H9 (cell line): ENCODE measurements around the gene GLCCI1. TPM values are rescaled to one million over a fixed set of nuclear protein-coding genes. Genes with fewer than 3 reads are reported as not detected.

Experiments used
- DNase-seq: peaks from one replicate; pipeline ENCODE4 v3.0.0-alpha.2; 2017
- H2AFZ ChIP-seq: one replicate; pipeline ENCODE4 v1.6.1; 2013; ENCODE audit warnings: mild to moderate bottlenecking, low read length, control low read depth, moderate library complexity
- H2AK5ac ChIP-seq: 2 replicates; pipeline ENCODE4 v1.6.1; 2013; ENCODE audit warnings: low read length, control low read depth, mixed read lengths; ENCODE audit not compliant: insufficient read length
- H2BK120ac ChIP-seq: one replicate; pipeline ENCODE4 v1.6.1; 2013; ENCODE audit warnings: low read depth, mild to moderate bottlenecking, low read length, control low read depth, inconsistent platforms; ENCODE audit not compliant: poor library complexity, severe bottlenecking
- H2BK12ac ChIP-seq: 2 replicates; pipeline ENCODE4 v1.6.1; 2013; ENCODE audit warnings: low read length, control low read depth, mixed read lengths, low read depth; ENCODE audit not compliant: insufficient read length
- H2BK15ac ChIP-seq: 2 replicates; pipeline ENCODE4 v1.6.1; 2013; ENCODE audit warnings: low read depth, low read length, control low read depth
- H2BK20ac ChIP-seq: one replicate; pipeline ENCODE4 v1.6.1; 2013; ENCODE audit warnings: low read depth, mild to moderate bottlenecking, low read length, control low read depth, inconsistent platforms; ENCODE audit not compliant: poor library complexity, severe bottlenecking
- H2BK5ac ChIP-seq: 2 replicates; pipeline ENCODE4 v1.6.1; 2013; ENCODE audit warnings: low read length, control low read depth, mixed read lengths; ENCODE audit not compliant: insufficient read length
- H3K14ac ChIP-seq: 2 replicates; pipeline ENCODE4 v1.6.1; 2013; ENCODE audit warnings: low read length, control low read depth; ENCODE audit not compliant: insufficient read depth
- H3K18ac ChIP-seq: 2 replicates; pipeline ENCODE4 v1.6.1; 2013; ENCODE audit warnings: low read depth, mild to moderate bottlenecking, mixed read lengths, low read length, control low read depth; ENCODE audit not compliant: insufficient read length
- H3K23ac ChIP-seq: 2 replicates; pipeline ENCODE4 v1.6.1; 2013; ENCODE audit warnings: low read length, control low read depth, mixed read lengths, low read depth; ENCODE audit not compliant: insufficient read length
- H3K23me2 ChIP-seq: 2 replicates; pipeline ENCODE4 v1.6.1; 2013; ENCODE audit warnings: low read depth, mild to moderate bottlenecking, mixed read lengths, low read length, control low read depth; ENCODE audit not compliant: insufficient read length, poor library complexity, severe bottlenecking
- H3K27ac ChIP-seq: 2 replicates; pipeline ENCODE4 v1.5.1; 2013; ENCODE audit warnings: low read length, control low read depth, mixed read lengths, low read depth; ENCODE audit not compliant: insufficient read length
- H3K27me3 ChIP-seq: 2 replicates; pipeline ENCODE4 v1.6.1; 2013; ENCODE audit warnings: low read length, control low read depth, inconsistent platforms; ENCODE audit not compliant: insufficient read depth
- H3K4ac ChIP-seq: 2 replicates; pipeline ENCODE4 v1.6.1; 2013; ENCODE audit warnings: low read depth, mild to moderate bottlenecking, control low read depth, inconsistent platforms, low read length, moderate library complexity
- H3K4me1 ChIP-seq: 2 replicates; pipeline ENCODE4 v1.6.1; 2013; ENCODE audit warnings: low read length, control low read depth, inconsistent platforms; ENCODE audit not compliant: insufficient read depth
- H3K4me2 ChIP-seq: 2 replicates; pipeline ENCODE4 v1.6.1; 2013; ENCODE audit warnings: low read length, control low read depth, mixed read lengths; ENCODE audit not compliant: insufficient read length, insufficient read depth
- H3K56ac ChIP-seq: 2 replicates; pipeline ENCODE4 v1.6.1; 2013; ENCODE audit warnings: low read depth, mild to moderate bottlenecking, mixed read lengths, low read length, control low read depth; ENCODE audit not compliant: insufficient read length
- H3K79me1 ChIP-seq: 2 replicates; pipeline ENCODE4 v1.6.1; 2013; ENCODE audit warnings: low read depth, mild to moderate bottlenecking, moderate library complexity, low read length, control low read depth, inconsistent platforms; ENCODE audit not compliant: insufficient read depth, poor library complexity, severe bottlenecking
- H3K79me2 ChIP-seq: 2 replicates; pipeline ENCODE4 v1.6.1; 2013; ENCODE audit warnings: low read length, control low read depth, inconsistent platforms; ENCODE audit not compliant: insufficient read depth
- H3K9ac ChIP-seq: 2 replicates; pipeline ENCODE4 v1.6.1; 2013; ENCODE audit warnings: low read length, control low read depth, mixed read lengths; ENCODE audit not compliant: insufficient read length; ENCODE audit errors: extremely low read depth
- H3K9me3 ChIP-seq: one replicate; pipeline ENCODE4 v1.6.1; 2013; ENCODE audit warnings: low read depth, low read length, inconsistent platforms; ENCODE audit not compliant: control insufficient read depth
- H3T11ph ChIP-seq: one replicate; pipeline ENCODE4 v1.6.1; 2013; ENCODE audit warnings: mild to moderate bottlenecking, low read length, control low read depth, inconsistent platforms
- H4K20me1 ChIP-seq: one replicate; pipeline ENCODE4 v1.6.1; 2013; ENCODE audit not compliant: control insufficient read depth, insufficient read length, insufficient read depth
- H4K5ac ChIP-seq: 2 replicates; pipeline ENCODE4 v1.6.1; 2013; ENCODE audit warnings: low read depth, mild to moderate bottlenecking, mixed read lengths, low read length, control low read depth; ENCODE audit not compliant: insufficient read length
- H4K8ac ChIP-seq: replicated peaks from 2 replicates; pipeline ENCODE4 v1.6.1; 2013; ENCODE audit warnings: low read length, control low read depth, mixed read lengths, low read depth; ENCODE audit not compliant: insufficient read length
- H4K91ac ChIP-seq: 2 replicates; pipeline ENCODE4 v1.6.1; 2013; ENCODE audit warnings: low read depth, mild to moderate bottlenecking, moderate library complexity, mixed read lengths, low read length, control low read depth; ENCODE audit not compliant: insufficient read length
- H3K27ac Mint-ChIP-seq, 3 experiments: 2 replicates in 2 of 3; 3 replicates in 1 of 3; pipeline ENCODE4 v1.8.0; 2020 to 2021; ENCODE audit warnings: mixed read lengths in 3 of 3, mild to moderate bottlenecking in 1 of 3, moderate library complexity in 1 of 3
- H3K27me3 Mint-ChIP-seq: 2 replicates; pipeline ENCODE4 v1.8.0; 2021; ENCODE audit warnings: low read depth, mild to moderate bottlenecking, moderate library complexity, mixed read lengths
- H3K36me3 Mint-ChIP-seq, 3 experiments: 2 replicates in 2 of 3; 3 replicates in 1 of 3; pipeline ENCODE4 v1.8.0; 2020 to 2021; ENCODE audit warnings: low read depth in 3 of 3, mixed read lengths in 3 of 3; ENCODE audit not compliant: insufficient read depth in 1 of 3
- H3K4me1 Mint-ChIP-seq, 2 experiments: 2 replicates each; pipeline ENCODE4 v1.8.0; 2020; ENCODE audit warnings: mixed read lengths in 2 of 2
- H3K4me3 Mint-ChIP-seq, 2 experiments: 2 replicates in 1 of 2; 3 replicates in 1 of 2; pipeline ENCODE4 v1.8.0; 2020 to 2021; ENCODE audit warnings: mild to moderate bottlenecking in 2 of 2, mixed read lengths in 2 of 2, moderate library complexity in 1 of 2
- H3K9me3 Mint-ChIP-seq, 2 experiments: 2 replicates in 1 of 2; 3 replicates in 1 of 2; pipeline ENCODE4 v1.8.0; 2020; ENCODE audit warnings: mild to moderate bottlenecking in 2 of 2, mixed read lengths in 2 of 2, moderate library complexity in 1 of 2
- WGBS: extraction: QIAGEN DNeasy Blood & Tissue Kit; methylation state at CpG from one replicate; pipeline ENCODE4 v1.1.7; 2013; ENCODE audit warnings: missing lambda C conversion rate, low lambda C conversion rate, mixed read lengths; ENCODE audit not compliant: insufficient read length; ENCODE audit errors: extremely low coverage; 5-methylcytosine and 5-hydroxymethylcytosine counted together
- total RNA-seq: library from RNA; stranded (reverse); gene quantifications from 2 replicates; pipeline ENCODE4 v1.2.1, GENCODE V29; 2021
- TF ChIP-seq, protein P1 (sequence below): fragments of 200-600 bp; sonication (generic); conservative IDR thresholded peaks from 3 replicates; pipeline ENCODE4 v1.8.0; 2021; ENCODE audit warnings: antibody characterized with exemption, mild to moderate bottlenecking

Gene GLCCI1
- total RNA-seq, 1 experiment from 2014 or later = 19.1 TPM

DNA sequence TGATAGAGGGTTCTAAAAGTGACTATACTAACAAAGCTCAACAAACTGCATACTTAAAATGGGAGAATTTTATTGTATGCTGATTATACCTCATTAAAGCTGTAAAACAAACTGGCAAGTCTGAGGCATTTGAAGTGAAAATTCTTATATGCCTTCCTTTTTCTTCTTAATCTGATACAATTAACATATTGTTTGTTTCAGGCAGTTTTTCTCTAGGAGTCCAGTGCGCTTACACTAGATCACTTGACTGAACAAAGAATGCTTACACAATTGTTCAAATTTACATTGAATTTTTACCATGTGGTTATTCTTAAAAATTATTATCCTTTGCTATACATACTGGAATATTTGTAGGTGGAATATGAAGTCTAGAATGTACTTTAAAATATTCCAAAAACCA, 89.0 kb downstream of the GLCCI1 start:
- Histone ChIP-seq H2BK12ac (no peak overlapping the region), H3K4me2 (no peak overlapping the region), H3K4me1 (no peaks in the 10 kb centered on the region), H2BK5ac (no peak overlapping the region), H2AK5ac (no peak overlapping the region), H3K56ac (no peak overlapping the region), H2BK15ac (no peak overlapping the region), H3K27me3 (no peaks in the 10 kb centered on the region), H4K91ac (no peak overlapping the region), H2BK120ac (no peak overlapping the region), H2AFZ (no peak overlapping the region), H4K5ac (no peak overlapping the region), H2BK20ac (no peak overlapping the region), H3K79me1 (no peaks in the 10 kb centered on the region), H3K9ac (no peak overlapping the region), H3K79me2 (no peaks in the 10 kb centered on the region), H3T11ph (no peak overlapping the region), H3K23me2 (no peaks in the 10 kb centered on the region), H3K9me3 (no peaks in the 10 kb centered on the region), H4K8ac (no peak overlapping the region), H3K14ac (no peak overlapping the region), H4K20me1 (no peaks in the 10 kb centered on the region), H3K18ac (no peak overlapping the region), H3K4ac (no peak overlapping the region), H3K23ac (no peak overlapping the region), H3K27ac (no peak overlapping the region)
- H3K4me1 Mint-ChIP-seq = no peaks in the 10 kb centered on the region
- no peak overlapping the region for H3K4me3 Mint-ChIP-seq
- DNase-seq = no peak
- peaks cover 10 to 29% (median 23%) of the 10 kb centered on the region in 3 experiments for H3K36me3 Mint-ChIP-seq
- H3K9me3 Mint-ChIP-seq = no peaks in the 10 kb centered on the region
- TF ChIP-seq, protein P1, sequence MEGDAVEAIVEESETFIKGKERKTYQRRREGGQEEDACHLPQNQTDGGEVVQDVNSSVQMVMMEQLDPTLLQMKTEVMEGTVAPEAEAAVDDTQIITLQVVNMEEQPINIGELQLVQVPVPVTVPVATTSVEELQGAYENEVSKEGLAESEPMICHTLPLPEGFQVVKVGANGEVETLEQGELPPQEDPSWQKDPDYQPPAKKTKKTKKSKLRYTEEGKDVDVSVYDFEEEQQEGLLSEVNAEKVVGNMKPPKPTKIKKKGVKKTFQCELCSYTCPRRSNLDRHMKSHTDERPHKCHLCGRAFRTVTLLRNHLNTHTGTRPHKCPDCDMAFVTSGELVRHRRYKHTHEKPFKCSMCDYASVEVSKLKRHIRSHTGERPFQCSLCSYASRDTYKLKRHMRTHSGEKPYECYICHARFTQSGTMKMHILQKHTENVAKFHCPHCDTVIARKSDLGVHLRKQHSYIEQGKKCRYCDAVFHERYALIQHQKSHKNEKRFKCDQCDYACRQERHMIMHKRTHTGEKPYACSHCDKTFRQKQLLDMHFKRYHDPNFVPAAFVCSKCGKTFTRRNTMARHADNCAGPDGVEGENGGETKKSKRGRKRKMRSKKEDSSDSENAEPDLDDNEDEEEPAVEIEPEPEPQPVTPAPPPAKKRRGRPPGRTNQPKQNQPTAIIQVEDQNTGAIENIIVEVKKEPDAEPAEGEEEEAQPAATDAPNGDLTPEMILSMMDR = no peak
- no peak overlapping the region for H3K27ac Mint-ChIP-seq
- H3K27me3 Mint-ChIP-seq = no peaks in the 10 kb centered on the region
- WGBS = no CpG with 5 or more reads among the region's 1 CpG
